Forelimb muscle (tissue), 1 donor: Measurements from ENCODE around the gene OR14A2. TPM values are rescaled to one million over a fixed set of nuclear protein-coding genes. Genes with fewer than 3 reads are reported as not detected.
"Not testable (repeated sequence)": the region's sequence is repeated elsewhere in the genome, so short reads cannot be mapped to it uniquely, and the experiment has no call there.

ENCODE experiments used
- DNase-seq: peaks from one replicate; pipeline ENCODE4 v3.0.0-alpha.2; 2013; ENCODE audit warnings: low read depth
- polyA plus RNA-seq: library from polyadenylated mRNA; unstranded; fragments of 120-200 nt; gene quantifications from one replicate; pipeline ENCODE4 v1.2.1, GENCODE V29; 2013; ENCODE audit not compliant: insufficient read length

Gene OR14A2
- not detected for polyA plus RNA-seq

DNA sequence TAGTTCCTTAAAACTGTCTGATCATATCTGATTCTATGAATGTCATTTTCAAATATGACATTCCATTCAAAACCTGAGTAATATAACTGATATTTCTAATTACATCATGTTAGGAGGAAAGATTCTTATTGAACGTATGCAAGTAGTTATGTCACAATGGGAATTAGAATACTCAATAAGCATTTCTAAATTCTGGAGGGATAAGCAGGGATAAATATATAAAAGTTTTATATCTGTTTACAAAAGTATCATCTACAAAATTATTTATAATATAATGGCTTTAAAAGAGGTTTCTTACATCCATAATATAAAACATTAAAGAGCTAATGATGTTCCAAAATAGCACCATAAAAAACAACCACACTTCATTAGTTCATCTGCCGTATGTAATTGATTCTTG is at the start of gene OR14A2:
Gene OR14A2, minus strand, starts transcription at position 101 of the 400 bp plus-strand sequence.
- DNase-seq: no peak

- no peak for DNase-seq
Observed at GRCh38 chr1:247797518-247797917, 49.6 kb upstream of the OR14A2 start.

DNA sequence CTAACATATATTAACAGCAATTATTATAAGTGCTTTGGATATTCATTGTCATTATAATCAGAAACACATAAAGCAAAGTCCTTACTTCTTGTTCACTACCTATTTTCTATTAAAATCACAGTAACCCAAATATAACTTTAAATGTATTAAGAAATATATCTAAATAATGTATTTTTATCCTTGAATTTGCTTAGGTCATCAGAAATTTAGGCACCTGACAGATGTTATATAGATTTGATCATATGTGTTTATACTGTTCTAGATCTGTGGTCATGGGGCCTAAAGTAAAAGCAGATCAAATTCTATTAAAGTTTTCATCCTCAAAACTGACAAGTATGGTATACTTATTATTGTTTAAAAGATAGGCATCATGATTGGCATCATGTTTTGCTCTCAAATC is 21.7 kb upstream of the OR14A2 start:
- DNase-seq: no peak

DNA sequence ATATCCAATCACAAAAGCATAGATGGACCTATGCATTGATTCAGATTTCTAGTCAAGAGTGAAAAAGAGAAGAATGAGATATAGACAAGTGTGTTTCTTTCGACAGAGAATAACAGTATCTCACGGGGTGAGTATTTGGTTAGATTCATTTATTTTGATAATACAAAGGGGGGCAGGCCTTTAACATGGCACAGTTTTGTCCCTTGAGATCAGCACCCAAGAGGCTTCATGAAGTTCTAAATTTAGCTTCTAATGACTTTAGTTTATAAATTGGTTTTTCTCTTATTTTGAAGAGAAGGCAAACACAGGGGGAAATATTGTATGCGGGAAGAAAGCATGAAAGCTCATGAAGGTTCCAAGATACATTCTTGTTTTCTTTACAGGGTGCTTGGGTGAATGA is 12.5 kb upstream of the OR14A2 start, which contains the start of gene OR1C1:
Gene OR1C1, minus strand, starts transcription at position 101 of the 400 bp plus-strand sequence. CDS start 2,150 bp downstream, outside the sequence.
- no peak for DNase-seq

GRCh38 chr1:247754311-247754710 is 6.4 kb upstream of the OR14A2 start:
- not testable (repeated sequence) for DNase-seq

- no peak for DNase-seq
Observed at GRCh38 chr1:247749870-247750269, 1.9 kb upstream of the OR14A2 start.

- no peak for DNase-seq
Observed at GRCh38 chr1:247747616-247748015, 325 bp downstream of the OR14A2 start.

DNA sequence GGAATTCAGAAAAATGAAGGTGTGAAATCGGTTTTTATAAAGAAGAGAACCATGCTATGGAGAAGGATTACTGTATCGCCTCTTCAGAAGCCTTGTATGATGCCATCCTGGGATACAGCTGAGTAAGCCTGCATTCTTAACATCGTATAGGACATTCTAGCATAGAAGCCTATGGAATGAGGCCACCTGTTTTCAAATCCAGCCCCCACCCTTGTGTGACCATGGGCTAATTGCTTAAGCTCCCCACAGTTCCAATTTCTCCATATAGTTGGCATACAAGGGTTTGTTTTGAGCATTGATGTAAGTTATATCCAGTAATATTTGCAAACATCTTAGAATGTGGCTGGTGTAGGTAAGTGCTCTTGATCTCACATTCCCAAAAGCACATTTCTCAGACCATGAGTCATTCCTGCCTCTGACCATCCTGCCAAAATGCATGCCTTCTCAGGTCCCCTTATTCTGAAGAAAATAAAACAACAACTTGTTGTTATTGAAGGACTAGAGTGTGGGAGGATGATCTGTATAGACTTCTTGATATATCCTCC is 1.5 kb downstream of the OR14A2 start:
- no peak for DNase-seq

GRCh38 chr1:247742215-247742760 is 5.7 kb downstream of the OR14A2 start:
- DNase-seq: not testable (repeated sequence)

GRCh38 chr1:247741756-247742155 is 6.2 kb downstream of the OR14A2 start:
- no peak for DNase-seq

GRCh38 chr1:247740721-247741120 is 7.2 kb downstream of the OR14A2 start:
- no peak for DNase-seq

- DNase-seq: no peak
Observed at GRCh38 chr1:247738315-247738714, 9.6 kb downstream of the OR14A2 start, which contains the start of gene OR14K1. Gene OR14K1, plus strand, starts transcription at chr1:247738615. Its CDS starts 0 bp downstream, at chr1:247738615.

GRCh38 chr1:247721222-247721621 is 26.7 kb downstream of the OR14A2 start:
- DNase-seq: no peak

DNA sequence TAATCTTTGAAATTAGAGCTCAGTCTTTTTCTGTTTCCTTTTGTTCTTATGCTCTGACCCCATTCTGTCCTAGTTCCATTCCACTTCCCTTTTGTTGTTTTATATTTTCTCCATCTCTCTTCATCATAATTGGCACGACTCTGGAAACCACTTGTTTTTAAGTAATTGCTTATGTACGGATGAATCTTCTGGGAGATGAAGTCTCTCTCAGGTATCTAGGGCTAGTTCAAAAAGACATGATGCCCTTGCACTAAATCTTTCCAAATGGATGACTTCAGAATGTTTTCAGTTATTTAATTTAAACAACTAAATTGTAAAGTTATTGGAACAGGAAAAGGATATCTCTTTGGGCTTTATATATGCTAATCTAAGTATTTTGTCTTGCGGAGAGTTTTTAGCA is 31.4 kb downstream of the OR14A2 start, which contains the start of gene OR6F1:
Gene OR6F1, minus strand, starts transcription at position 101 of the 400 bp plus-strand sequence. CDS start 3,891 bp downstream, outside the sequence.
- no peak for DNase-seq

GRCh38 chr1:247713753-247714152 is 34.2 kb downstream of the OR14A2 start:
- DNase-seq: no peak

DNA sequence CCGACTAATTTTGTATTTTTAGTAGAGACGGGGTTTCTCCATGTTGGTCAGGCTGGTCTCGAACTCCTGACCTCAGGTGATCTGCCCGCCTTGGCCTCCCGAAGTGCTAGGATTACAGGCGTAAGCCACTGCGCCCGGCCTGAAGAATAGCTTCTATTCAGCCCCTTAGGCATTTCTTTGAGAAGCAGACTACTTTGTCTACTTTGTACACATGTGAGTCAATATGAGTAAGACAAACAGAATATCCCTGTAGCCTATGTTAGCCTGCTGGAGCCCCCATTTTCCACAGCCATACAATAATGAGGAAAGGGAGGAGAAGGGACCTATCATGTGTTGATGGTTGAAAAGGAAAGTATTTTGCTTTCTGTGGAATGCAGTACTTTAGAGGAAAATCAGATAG is 37.3 kb downstream of the OR14A2 start:
- DNase-seq: not testable (repeated sequence)

GRCh38 chr1:247701338-247701737 is 46.6 kb downstream of the OR14A2 start:
- DNase-seq: no peak

- DNase-seq: no peak
Observed at GRCh38 chr1:247681288-247681897, 66.5 kb downstream of the OR14A2 start.

- no peak for DNase-seq
Observed at GRCh38 chr1:247680171-247680570, 67.8 kb downstream of the OR14A2 start.

DNA sequence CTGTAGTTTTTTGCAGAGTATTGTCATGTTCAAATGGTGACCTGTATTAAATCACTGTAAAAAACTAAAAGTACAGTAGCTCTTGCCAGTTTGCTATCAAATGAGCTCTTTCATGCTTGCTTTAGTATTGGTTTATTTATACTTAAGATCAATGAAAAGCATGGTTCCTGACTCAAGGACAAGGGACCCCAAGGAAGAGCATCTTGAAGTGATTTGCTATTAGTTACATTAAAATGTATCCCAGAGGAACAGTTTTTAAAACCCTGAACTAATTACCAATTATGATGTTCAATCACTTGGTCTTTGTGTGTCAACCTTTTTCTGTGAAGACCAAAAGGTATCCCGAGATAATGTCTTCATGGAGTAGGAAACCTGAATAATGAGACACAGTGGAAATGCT is 68.3 kb downstream of the OR14A2 start, which contains the start of gene OR13G1:
Gene OR13G1, minus strand, starts transcription at position 101 of the 400 bp plus-strand sequence. CDS start 6,698 bp downstream, outside the sequence.
- DNase-seq: no peak
